Measurements from ENCODE around the gene PLPP3. TPM values are rescaled to one million over a fixed set of nuclear protein-coding genes. Genes with fewer than 3 reads are reported as not detected.

The PLPP3 gene
- total RNA-seq, 1 experiment from 2014 or later = 0.39 TPM

DNA sequence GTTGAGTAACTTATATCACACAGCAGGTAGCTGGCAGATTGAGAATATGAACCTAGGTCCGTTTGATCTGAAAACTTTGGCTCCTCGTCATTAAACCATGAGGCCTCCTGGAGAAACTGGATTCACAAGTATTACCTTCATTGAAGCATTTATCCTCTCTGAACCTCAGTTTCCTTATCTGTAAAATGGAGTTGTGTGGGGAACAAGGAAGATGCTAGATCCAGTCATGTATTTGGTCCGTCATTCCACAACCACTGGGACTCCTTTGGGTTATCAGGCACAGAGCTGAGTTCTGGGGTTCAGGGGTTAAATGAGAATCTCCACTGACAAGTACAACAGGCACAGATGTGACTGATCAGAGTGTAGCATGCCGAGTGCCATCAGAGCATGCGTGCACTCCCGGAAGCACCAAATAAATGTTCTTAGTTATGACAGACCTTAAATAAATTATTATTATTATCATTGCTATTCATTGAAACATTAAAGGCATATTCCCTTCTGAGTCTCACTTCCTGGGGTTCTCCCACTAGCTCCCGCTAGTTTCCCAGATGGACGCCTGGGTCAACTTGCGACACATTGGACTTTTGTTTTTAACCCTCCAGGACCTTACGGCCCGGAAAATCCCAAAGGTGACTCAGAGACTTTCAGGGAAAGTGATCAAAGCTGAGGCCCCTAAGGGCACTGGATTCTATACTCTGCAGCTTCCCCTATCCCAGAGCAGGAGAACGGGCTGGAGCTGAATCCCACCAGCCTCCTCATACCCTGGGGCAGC lies 130.6 kb downstream of the PLPP3 start:
- BruUV-seq (replicated peaks) = no TSS peak
- DNase-seq (ENCODE audit: low spot score) = no peak
- H3K36me3 ChIP-seq (ENCODE audit: insufficient read depth, low read length, poor library complexity, severe bottlenecking) = no peaks in the 10 kb centered on the region
- TF ChIP-seq, protein P1, sequence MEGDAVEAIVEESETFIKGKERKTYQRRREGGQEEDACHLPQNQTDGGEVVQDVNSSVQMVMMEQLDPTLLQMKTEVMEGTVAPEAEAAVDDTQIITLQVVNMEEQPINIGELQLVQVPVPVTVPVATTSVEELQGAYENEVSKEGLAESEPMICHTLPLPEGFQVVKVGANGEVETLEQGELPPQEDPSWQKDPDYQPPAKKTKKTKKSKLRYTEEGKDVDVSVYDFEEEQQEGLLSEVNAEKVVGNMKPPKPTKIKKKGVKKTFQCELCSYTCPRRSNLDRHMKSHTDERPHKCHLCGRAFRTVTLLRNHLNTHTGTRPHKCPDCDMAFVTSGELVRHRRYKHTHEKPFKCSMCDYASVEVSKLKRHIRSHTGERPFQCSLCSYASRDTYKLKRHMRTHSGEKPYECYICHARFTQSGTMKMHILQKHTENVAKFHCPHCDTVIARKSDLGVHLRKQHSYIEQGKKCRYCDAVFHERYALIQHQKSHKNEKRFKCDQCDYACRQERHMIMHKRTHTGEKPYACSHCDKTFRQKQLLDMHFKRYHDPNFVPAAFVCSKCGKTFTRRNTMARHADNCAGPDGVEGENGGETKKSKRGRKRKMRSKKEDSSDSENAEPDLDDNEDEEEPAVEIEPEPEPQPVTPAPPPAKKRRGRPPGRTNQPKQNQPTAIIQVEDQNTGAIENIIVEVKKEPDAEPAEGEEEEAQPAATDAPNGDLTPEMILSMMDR (conservative IDR thresholded peaks at IDR 0.05; ENCODE audit: low read depth, low read length) = no peak
- TF ChIP-seq EZH2 (IDR thresholded peaks at IDR 0.05; ENCODE audit: borderline replicate concordance, low read depth, low read length, poor library complexity, severe bottlenecking) = no peak
- H3K4me3 ChIP-seq (ENCODE audit: low read depth, low read length, poor library complexity, severe bottlenecking) = no peak overlapping the region
- intact Hi-C loops (cut with micrococcal nuclease; ENCODE audit: unreplicated experiment) = no loop called here
- ChIA-PET POLR2A (ENCODE audit: low non-redundant PET) (no interaction called here), CTCF (no interaction called here)
- H3K27ac ChIP-seq (ENCODE audit: low read depth, low read length, poor library complexity, severe bottlenecking) = no peak overlapping the region
- H3K9me3 ChIP-seq (ENCODE audit: low read depth, low read length, poor library complexity, severe bottlenecking) = no peaks in the 10 kb centered on the region
- no peaks in the 10 kb centered on the region for H3K4me1 ChIP-seq (ENCODE audit: insufficient read depth, low read length, poor library complexity, severe bottlenecking)
- peaks cover 6% of the 10 kb centered on the region for H3K27me3 ChIP-seq (replicated peaks; ENCODE audit: insufficient read depth, low read depth, low read length, poor library complexity)

DNA sequence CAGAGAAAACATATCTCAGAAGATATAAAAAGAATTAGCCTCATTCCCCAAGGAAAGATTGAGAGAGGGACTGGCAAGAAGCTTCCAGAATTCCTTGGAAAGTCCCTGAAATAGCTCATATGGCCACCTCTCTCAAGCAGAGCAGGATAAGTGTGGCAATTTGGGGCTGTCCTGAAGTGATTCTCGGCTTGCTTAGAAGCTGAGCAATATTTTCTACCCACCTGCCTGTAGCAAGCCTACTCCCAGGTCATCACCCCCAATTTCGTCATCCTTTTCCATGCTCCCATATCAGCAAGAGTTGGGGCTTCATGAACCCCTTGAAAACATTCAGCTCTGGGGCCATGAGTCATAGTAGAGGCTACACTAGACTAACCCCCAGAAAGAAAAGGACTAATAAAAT lies 131.5 kb downstream of the PLPP3 start:
- Histone ChIP-seq H3K4me3 (ENCODE audit: low read depth, low read length, poor library complexity, severe bottlenecking) (no peak overlapping the region), H3K9me3 (ENCODE audit: low read depth, low read length, poor library complexity, severe bottlenecking) (no peaks in the 10 kb centered on the region), H3K4me1 (ENCODE audit: insufficient read depth, low read length, poor library complexity, severe bottlenecking) (no peaks in the 10 kb centered on the region), H3K27ac (ENCODE audit: low read depth, low read length, poor library complexity, severe bottlenecking) (no peak overlapping the region), H3K36me3 (ENCODE audit: insufficient read depth, low read length, poor library complexity, severe bottlenecking) (no peaks in the 10 kb centered on the region), H3K27me3 (replicated peaks; ENCODE audit: insufficient read depth, low read depth, low read length, poor library complexity) (peaks cover 6% of the 10 kb centered on the region)
- ChIA-PET CTCF (no interaction called here), POLR2A (ENCODE audit: low non-redundant PET) (no interaction called here)
- no TSS peak for BruUV-seq (replicated peaks)
- TF ChIP-seq, protein P1 (conservative IDR thresholded peaks at IDR 0.05; ENCODE audit: low read depth, low read length) = no peak
- TF ChIP-seq EZH2 (IDR thresholded peaks at IDR 0.05; ENCODE audit: borderline replicate concordance, low read depth, low read length, poor library complexity, severe bottlenecking) = no peak
- no peak for DNase-seq (ENCODE audit: low spot score)
- intact Hi-C loops (cut with micrococcal nuclease; ENCODE audit: unreplicated experiment) = no loop called here

DNA sequence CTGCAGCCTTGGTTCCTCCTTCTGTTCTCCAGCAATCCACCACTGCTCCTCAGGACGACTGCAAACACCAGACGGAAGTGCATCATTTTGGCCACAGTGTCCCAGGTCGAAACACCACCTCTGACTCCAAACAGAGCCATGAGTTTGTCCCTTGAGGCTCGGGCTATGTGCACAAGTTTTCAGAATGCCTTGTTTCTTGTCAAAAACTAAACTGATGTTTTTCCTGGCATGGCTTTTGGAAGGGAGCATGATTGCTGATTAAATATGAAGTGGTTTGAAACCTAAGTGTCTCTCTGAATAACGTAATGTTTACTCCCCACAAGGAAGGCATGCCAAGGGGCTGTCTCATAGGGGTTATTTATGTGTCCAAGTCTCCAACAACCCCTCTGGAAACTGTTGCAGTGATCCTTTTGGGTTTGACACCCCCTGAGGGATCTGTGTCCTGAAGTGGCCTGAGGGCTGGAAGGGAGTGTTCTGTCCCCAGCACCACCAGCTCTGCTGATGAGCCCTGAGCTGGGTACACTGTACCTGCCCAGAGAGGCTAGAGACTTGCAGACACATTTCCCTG lies 132.7 kb downstream of the PLPP3 start:
- H3K27ac ChIP-seq (ENCODE audit: low read depth, low read length, poor library complexity, severe bottlenecking) = no peak overlapping the region
- H3K36me3 ChIP-seq (ENCODE audit: insufficient read depth, low read length, poor library complexity, severe bottlenecking) = no peaks in the 10 kb centered on the region
- no peak overlapping the region for H3K4me3 ChIP-seq (ENCODE audit: low read depth, low read length, poor library complexity, severe bottlenecking)
- intact Hi-C loops (cut with micrococcal nuclease; ENCODE audit: unreplicated experiment) = no loop called here
- DNase-seq (ENCODE audit: low spot score) = no peak
- peaks cover 6% of the 10 kb centered on the region for H3K27me3 ChIP-seq (replicated peaks; ENCODE audit: insufficient read depth, low read depth, low read length, poor library complexity)
- ChIA-PET CTCF (no interaction called here), POLR2A (ENCODE audit: low non-redundant PET) (no interaction called here)
- no TSS peak for BruUV-seq (replicated peaks)
- H3K4me1 ChIP-seq (ENCODE audit: insufficient read depth, low read length, poor library complexity, severe bottlenecking) = no peaks in the 10 kb centered on the region
- TF ChIP-seq, protein P1 (conservative IDR thresholded peaks at IDR 0.05; ENCODE audit: low read depth, low read length) = no peak
- TF ChIP-seq EZH2 (IDR thresholded peaks at IDR 0.05; ENCODE audit: borderline replicate concordance, low read depth, low read length, poor library complexity, severe bottlenecking) = no peak
- H3K9me3 ChIP-seq (ENCODE audit: low read depth, low read length, poor library complexity, severe bottlenecking) = no peaks in the 10 kb centered on the region

Data from A673 (cell line).